Tongue (tissue), 2 donors: ENCODE measurements around the gene MIDN. TPM values are rescaled to one million over a fixed set of nuclear protein-coding genes. Genes with fewer than 3 reads are reported as not detected.
"Not testable (repeated sequence)": the region's sequence is repeated elsewhere in the genome, so short reads cannot be mapped to it uniquely, and the experiment has no call there.

Source experiments
- DNase-seq: peaks from one replicate; pipeline ENCODE4 v3.0.0-alpha.2; 2015
- total RNA-seq: library from RNA; depleted of rRNA; stranded (reverse); fragments of >200 nt; gene quantifications from one replicate; pipeline ENCODE4 v1.2.3, GENCODE V29; 2014

Gene MIDN
- total RNA-seq, 1 donor from 2014 or later, result 26.7 TPM

- DNase-seq, result not testable (repeated sequence)
Measured at GRCh38 chr19:1246265-1247087, 1.9 kb upstream of the MIDN start.

GRCh38 chr19:1247748-1248138, 640 bp upstream of the MIDN start:
- DNase-seq, result no peak

- peak; percentile 89 for DNase-seq
Measured at GRCh38 chr19:1248786-1249297, 459 bp downstream of the MIDN start.

- DNase-seq, result peak; percentile 98
Measured at GRCh38 chr19:1249298-1249989, 1.1 kb downstream of the MIDN start.

GRCh38 chr19:1249990-1250436, 1.6 kb downstream of the MIDN start:
- DNase-seq, result no peak

GRCh38 chr19:1250437-1251260, 2.3 kb downstream of the MIDN start:
- peak; percentile 82 for DNase-seq

GRCh38 chr19:1251330-1252220, 3.2 kb downstream of the MIDN start:
- DNase-seq, result peak; percentile 78

- peak; percentile 74 for DNase-seq
Measured at GRCh38 chr19:1252221-1252820, 3.9 kb downstream of the MIDN start.

GRCh38 chr19:1252821-1253513, 4.6 kb downstream of the MIDN start:
- DNase-seq, result peak; percentile 77

GRCh38 chr19:1253514-1254080, 5.2 kb downstream of the MIDN start:
- peak; percentile 56 for DNase-seq

GRCh38 chr19:1254081-1254527, 5.7 kb downstream of the MIDN start:
- DNase-seq, result no peak

- no peak for DNase-seq
Measured at GRCh38 chr19:1254530-1255185, 6.3 kb downstream of the MIDN start.

GRCh38 chr19:1255186-1256161, 7.1 kb downstream of the MIDN start:
- DNase-seq, result peak; percentile 60

GRCh38 chr19:1256646-1257474, 8.5 kb downstream of the MIDN start:
- no peak for DNase-seq

GRCh38 chr19:1257475-1258162, 9.2 kb downstream of the MIDN start:
- no peak for DNase-seq

GRCh38 chr19:1258163-1258492, 9.7 kb downstream of the MIDN start:
- DNase-seq, result no peak
